Measurements from ENCODE around the gene MED16. TPM values are rescaled to one million over a fixed set of nuclear protein-coding genes. Genes with fewer than 3 reads are reported as not detected.

MED16 gene
- total RNA-seq, 1 experiment from 2014 or later = 25.9 TPM

GRCh38 chr19:840519-841206, 52.3 kb downstream of the MED16 start, which contains the start of gene PRTN3:
PRTN3 (plus strand) TSS chr19:840999; CDS start chr19:841009, 10 bp downstream.
- no peaks in the 10 kb centered on the region for H3K9me2 ChIP-seq (replicated peaks; ENCODE audit: low read length)
- intact Hi-C loops (cut with micrococcal nuclease) = no loop called here
- H2AFZ ChIP-seq (ENCODE audit: low read length) = no peak within 1 kb of the TSS
- DNase-seq (no peak), ATAC-seq (no peak)
- peaks cover 4% of the 10 kb centered on the region; the same call in 1 of the 2 replicates for H3K4me1 ChIP-seq (ENCODE audit: insufficient read depth, low read length)
- CTCF ChIA-PET = no interaction called here
- peaks cover 9% of the 10 kb centered on the region for H3K27me3 ChIP-seq (ENCODE audit: low read length)
- H3K4me3 ChIP-seq (ENCODE audit: low read length) = no peak within 1 kb of the TSS
- POLR2A ChIA-PET (ENCODE audit: unreplicated experiment) = no interaction called here
- H3K4me2 ChIP-seq (ENCODE audit: low read length) = no peak within 1 kb of the TSS
- H4K20me1 ChIP-seq (ENCODE audit: low read length) = no peaks in the 10 kb centered on the region
- H3K79me2 ChIP-seq (ENCODE audit: low read length) = no peaks in the 10 kb centered on the region
- no peak within 1 kb of the TSS for H3K9ac ChIP-seq (ENCODE audit: low read length)
- H3F3A ChIP-seq (ENCODE audit: low read length, unreplicated experiment) = no peaks in the 10 kb centered on the region
- no TSS peak for BruUV-seq (replicated peaks)
- H3K27ac ChIP-seq (ENCODE audit: low read length) = no peak within 1 kb of the TSS
- no peaks in the 10 kb centered on the region for H3K9me3 ChIP-seq (ENCODE audit: low read length)
- no peaks in the 10 kb centered on the region for H3K36me3 ChIP-seq (ENCODE audit: low read depth, low read length)
- TF ChIP-seq, protein P1, sequence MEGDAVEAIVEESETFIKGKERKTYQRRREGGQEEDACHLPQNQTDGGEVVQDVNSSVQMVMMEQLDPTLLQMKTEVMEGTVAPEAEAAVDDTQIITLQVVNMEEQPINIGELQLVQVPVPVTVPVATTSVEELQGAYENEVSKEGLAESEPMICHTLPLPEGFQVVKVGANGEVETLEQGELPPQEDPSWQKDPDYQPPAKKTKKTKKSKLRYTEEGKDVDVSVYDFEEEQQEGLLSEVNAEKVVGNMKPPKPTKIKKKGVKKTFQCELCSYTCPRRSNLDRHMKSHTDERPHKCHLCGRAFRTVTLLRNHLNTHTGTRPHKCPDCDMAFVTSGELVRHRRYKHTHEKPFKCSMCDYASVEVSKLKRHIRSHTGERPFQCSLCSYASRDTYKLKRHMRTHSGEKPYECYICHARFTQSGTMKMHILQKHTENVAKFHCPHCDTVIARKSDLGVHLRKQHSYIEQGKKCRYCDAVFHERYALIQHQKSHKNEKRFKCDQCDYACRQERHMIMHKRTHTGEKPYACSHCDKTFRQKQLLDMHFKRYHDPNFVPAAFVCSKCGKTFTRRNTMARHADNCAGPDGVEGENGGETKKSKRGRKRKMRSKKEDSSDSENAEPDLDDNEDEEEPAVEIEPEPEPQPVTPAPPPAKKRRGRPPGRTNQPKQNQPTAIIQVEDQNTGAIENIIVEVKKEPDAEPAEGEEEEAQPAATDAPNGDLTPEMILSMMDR (conservative IDR thresholded peaks at IDR 0.05; ENCODE audit: low read depth, low read length) = no peak
- no peak for TF ChIP-seq EZH2 (IDR thresholded peaks at IDR 0.05; ENCODE audit: low read length, unreplicated experiment)
- TF ChIP-seq EZH2phosphoT487 (IDR thresholded peaks at IDR 0.05; ENCODE audit: borderline replicate concordance, low read length) = no peak

- no peaks in the 10 kb centered on the region for H3F3A ChIP-seq (ENCODE audit: low read length, unreplicated experiment)
- no peaks in the 10 kb centered on the region for H3K9me2 ChIP-seq (replicated peaks; ENCODE audit: low read length)
- TF ChIP-seq EZH2 (IDR thresholded peaks at IDR 0.05; ENCODE audit: low read length, unreplicated experiment) = no peak
- ATAC-seq (no peak), DNase-seq (no peak)
- ChIA-PET POLR2A (ENCODE audit: unreplicated experiment) (no interaction called here), CTCF (no interaction called here)
- no peaks in the 10 kb centered on the region for H3K9me3 ChIP-seq (ENCODE audit: low read length)
- H3K27ac ChIP-seq (ENCODE audit: low read length) = no peak overlapping the region
- H2AFZ ChIP-seq (ENCODE audit: low read length) = no peak overlapping the region
- no peak overlapping the region for H3K9ac ChIP-seq (ENCODE audit: low read length)
- H3K4me2 ChIP-seq (ENCODE audit: low read length) = no peak overlapping the region
- no peaks in the 10 kb centered on the region for H3K79me2 ChIP-seq (ENCODE audit: low read length)
- H4K20me1 ChIP-seq (ENCODE audit: low read length) = no peaks in the 10 kb centered on the region
- no TSS peak for BruUV-seq (replicated peaks)
- intact Hi-C loops (cut with micrococcal nuclease) = no loop called here
- no peaks in the 10 kb centered on the region for H3K4me1 ChIP-seq (ENCODE audit: insufficient read depth, low read length)
- H3K36me3 ChIP-seq (ENCODE audit: low read depth, low read length) = no peaks in the 10 kb centered on the region
- H3K4me3 ChIP-seq (ENCODE audit: low read length) = no peak overlapping the region
- H3K27me3 ChIP-seq (ENCODE audit: low read length) = no peaks in the 10 kb centered on the region
Measured at GRCh38 chr19:835210-835810, 57.7 kb downstream of the MED16 start.

DNA sequence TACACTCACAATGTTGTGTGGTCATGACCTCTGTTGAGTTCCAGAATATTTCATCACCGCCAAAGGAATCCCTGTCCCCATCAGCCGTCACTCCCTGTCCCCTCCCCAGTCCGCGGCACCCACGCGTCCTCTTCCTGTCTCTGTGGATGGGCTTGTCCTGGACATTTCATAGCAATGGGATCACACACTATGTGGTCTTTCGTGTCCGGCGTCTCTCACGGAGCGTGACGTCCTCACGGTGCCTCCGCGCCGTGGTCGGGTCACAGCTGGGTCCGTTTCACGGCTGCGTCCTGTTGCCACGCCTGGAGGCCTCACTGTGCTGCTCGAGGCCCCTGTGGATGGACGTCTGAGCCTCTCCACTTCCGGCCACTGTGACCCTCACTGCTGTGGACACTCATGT, 58.8 kb downstream of the MED16 start:
- Histone ChIP-seq H4K20me1 (ENCODE audit: low read length) (no peaks in the 10 kb centered on the region), H3K4me3 (ENCODE audit: low read length) (no peak overlapping the region), H3K27me3 (ENCODE audit: low read length) (no peaks in the 10 kb centered on the region), H3K4me1 (ENCODE audit: insufficient read depth, low read length) (no peaks in the 10 kb centered on the region), H3K9me2 (replicated peaks; ENCODE audit: low read length) (no peaks in the 10 kb centered on the region), H3F3A (ENCODE audit: low read length, unreplicated experiment) (no peaks in the 10 kb centered on the region), H3K9ac (ENCODE audit: low read length) (no peak overlapping the region), H3K4me2 (ENCODE audit: low read length) (no peak overlapping the region), H3K9me3 (ENCODE audit: low read length) (no peaks in the 10 kb centered on the region), H3K27ac (ENCODE audit: low read length) (no peak overlapping the region), H3K79me2 (ENCODE audit: low read length) (no peaks in the 10 kb centered on the region), H3K36me3 (ENCODE audit: low read depth, low read length) (no peaks in the 10 kb centered on the region), H2AFZ (ENCODE audit: low read length) (no peak overlapping the region)
- ChIA-PET CTCF (no interaction called here), POLR2A (ENCODE audit: unreplicated experiment) (no interaction called here)
- TF ChIP-seq EZH2 (IDR thresholded peaks at IDR 0.05; ENCODE audit: low read length, unreplicated experiment) (no peak), EZH2phosphoT487 (IDR thresholded peaks at IDR 0.05; ENCODE audit: borderline replicate concordance, low read length) (no peak)
- TF ChIP-seq, protein P1 (conservative IDR thresholded peaks at IDR 0.05; ENCODE audit: low read depth, low read length) = no peak
- ATAC-seq = no peak
- no peak for DNase-seq
- intact Hi-C loops (cut with micrococcal nuclease) = no loop called here
- no TSS peak for BruUV-seq (replicated peaks)
